Amniotic epithelial cell (primary cell): ENCODE data around the gene CNTNAP1.

Experiments used
- DNase-seq: peaks from one replicate; pipeline ENCODE4 v3.0.0-alpha.2; 2010; ENCODE audit warnings: low read depth

Gene CNTNAP1

GRCh38 chr17:42670789-42671657, 11.3 kb upstream of the CNTNAP1 start:
- no peak for DNase-seq

DNA sequence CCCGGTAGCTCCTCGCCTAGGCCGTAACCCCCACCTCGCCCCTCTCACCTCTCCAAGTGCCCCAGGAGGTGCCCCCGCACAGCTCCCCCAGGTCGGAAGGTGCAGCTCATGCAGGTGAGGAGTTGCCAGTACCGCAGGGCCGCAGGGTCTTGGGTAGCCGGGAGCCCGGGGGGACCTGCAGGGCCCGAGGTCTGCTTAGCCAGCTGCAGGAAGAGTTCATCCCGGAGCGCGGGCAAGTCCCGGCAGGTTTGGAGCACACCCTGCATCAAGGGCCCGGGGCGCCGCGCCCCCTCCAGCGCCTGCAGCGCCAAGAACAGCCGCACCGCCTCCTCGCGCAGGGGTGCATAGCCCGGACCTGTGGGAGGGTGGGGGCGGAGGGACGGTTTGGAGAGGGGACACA, 10.3 kb upstream of the CNTNAP1 start:
- DNase-seq, result no peak

DNA sequence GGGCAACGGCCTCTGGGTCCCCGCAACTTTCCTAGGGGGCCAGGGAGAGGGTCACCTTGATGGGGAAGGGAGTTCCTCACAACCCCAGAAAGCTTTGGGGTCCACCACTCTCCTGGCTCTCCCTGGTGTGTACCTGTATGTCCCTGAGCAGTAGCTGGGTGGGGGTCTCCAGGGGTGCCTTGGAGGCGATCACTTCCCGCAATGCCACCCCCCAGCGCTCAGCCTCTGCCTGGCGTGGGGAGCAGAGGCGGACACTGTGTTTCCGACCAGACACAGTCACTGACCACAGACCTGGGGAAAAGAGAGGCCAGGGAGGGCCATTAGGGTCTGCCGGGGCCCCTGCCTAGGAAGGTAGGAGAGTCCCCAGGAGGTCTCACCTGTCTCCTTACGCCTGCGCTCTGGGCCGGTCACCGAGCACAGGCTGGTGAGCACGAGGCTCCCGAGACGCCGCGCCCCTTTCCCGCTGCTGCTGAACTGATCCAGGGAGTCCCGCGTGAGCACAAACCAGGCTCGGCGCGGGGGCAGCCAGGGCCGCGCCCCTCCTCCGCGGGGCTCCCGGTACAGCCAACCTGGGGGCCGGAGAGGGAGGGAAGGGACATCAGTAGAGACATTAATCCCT, 9.0 kb upstream of the CNTNAP1 start:
- DNase-seq, result no peak

DNA sequence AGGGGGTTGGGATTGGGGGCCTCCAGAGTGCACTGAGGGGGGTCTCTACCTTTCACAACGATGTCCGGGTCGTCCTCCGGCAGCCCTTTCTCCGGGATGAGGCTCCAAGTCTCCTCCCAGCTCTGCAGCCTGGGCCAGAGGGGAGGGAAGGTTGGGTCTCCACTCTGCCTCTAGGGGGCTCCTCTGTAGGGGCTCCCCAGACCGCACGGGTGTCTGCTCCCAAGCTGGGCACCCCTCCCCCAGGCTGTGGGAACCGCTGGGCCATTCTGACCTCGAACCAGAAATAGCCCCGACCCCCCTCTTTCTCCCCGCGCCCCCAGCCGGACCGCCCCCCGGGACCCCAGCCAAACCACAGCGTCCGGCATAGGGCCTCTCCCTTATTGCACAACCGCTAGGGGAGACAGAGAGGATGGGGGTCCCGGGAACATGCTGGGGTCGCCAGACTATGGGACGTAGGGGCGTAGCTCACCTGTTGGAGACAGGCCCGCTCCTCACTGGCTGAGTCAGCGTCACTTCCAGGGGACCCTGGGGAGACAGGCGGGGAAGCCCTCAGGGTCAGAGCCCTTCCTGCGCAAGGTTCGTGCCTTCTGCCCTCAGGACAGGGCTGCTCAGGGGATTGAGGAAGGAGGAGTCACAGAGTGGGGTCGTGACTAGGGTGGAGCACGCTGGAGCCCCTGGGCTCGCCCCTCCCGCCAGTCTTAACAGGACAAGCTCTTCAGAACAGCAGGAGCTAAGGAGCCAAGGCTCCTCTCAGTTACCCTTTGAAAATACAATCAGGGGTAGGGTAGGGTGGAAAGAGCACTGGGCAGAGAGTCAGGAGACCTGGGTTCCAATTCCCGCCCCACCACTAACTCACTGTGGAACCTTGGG, 8.2 kb upstream of the CNTNAP1 start:
- peak; percentile 69 for DNase-seq

DNA sequence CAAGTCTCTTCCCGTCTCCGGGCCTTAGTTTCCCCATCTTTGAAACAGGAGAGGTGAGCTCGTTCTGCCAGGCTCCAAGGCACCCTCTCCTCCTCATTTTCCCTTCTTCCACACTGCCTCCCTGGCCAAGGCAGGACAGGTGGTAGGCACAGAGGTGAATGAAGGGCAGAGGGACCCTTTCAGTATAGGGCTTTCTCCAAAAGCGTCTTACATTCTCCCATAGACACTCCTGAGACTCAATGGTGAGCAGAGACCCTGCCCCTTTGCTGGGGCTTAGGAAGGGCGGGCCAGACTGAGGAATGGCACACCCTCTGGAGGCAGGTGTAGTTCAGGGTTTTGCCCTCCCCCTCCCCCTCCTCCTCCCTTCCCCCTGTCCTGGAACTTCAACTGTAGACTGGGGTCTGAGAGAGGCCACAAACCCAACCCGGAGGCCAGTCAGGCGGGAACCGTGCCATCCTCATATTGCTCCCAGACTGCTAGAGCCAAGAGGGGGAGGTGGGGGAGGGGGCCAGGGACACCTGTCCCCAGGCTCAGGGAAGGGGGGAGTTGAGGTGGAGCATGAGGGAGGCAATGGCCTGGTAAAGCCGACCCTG, 7.5 kb upstream of the CNTNAP1 start:
- DNase-seq, result no peak

- no peak for DNase-seq
These were observed 6.9 kb upstream of the CNTNAP1 start for GRCh38 chr17:42675348-42675964.

- DNase-seq, result peak; percentile 34
These were observed 6.3 kb upstream of the CNTNAP1 start for GRCh38 chr17:42675965-42676423.

GRCh38 chr17:42676424-42677011, 5.8 kb upstream of the CNTNAP1 start, which contains the start of gene PLEKHH3:
Gene PLEKHH3, minus strand, starts transcription at chr17:42676994. Its CDS starts 431 bp downstream, at chr17:42676563.
- DNase-seq, result no peak

GRCh38 chr17:42677012-42677857, 5.1 kb upstream of the CNTNAP1 start:
- peak; percentile 99 for DNase-seq

- peak; percentile 73 for DNase-seq
These were observed 4.2 kb upstream of the CNTNAP1 start for GRCh38 chr17:42677921-42678781.

DNA sequence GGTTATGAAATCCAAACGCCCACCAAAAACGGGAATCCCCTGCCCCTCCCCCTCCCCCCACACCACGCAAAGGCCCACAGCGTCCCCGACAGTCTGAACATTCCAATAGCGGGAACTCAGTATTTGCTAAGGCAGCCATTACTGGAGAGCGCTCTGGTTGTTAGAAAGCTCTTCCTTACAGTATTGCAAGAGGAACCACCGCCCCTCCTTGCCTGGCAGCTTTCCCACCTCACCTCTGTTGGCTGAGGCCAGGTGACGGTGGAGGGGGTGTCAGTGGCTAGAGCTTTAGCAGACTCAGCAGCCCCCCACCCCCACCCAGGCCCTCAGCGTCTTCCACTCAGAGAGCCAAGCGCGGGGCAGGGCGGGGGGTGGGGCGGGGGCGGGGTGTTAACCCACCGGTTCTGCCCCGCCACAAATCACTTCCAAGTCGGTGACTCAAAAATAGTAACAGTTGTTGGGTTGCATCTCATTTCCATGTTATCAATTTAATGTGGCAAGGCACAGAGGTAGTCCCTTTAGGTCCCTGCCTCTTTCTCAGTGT, 3.3 kb upstream of the CNTNAP1 start:
- DNase-seq, result peak; percentile 59

DNA sequence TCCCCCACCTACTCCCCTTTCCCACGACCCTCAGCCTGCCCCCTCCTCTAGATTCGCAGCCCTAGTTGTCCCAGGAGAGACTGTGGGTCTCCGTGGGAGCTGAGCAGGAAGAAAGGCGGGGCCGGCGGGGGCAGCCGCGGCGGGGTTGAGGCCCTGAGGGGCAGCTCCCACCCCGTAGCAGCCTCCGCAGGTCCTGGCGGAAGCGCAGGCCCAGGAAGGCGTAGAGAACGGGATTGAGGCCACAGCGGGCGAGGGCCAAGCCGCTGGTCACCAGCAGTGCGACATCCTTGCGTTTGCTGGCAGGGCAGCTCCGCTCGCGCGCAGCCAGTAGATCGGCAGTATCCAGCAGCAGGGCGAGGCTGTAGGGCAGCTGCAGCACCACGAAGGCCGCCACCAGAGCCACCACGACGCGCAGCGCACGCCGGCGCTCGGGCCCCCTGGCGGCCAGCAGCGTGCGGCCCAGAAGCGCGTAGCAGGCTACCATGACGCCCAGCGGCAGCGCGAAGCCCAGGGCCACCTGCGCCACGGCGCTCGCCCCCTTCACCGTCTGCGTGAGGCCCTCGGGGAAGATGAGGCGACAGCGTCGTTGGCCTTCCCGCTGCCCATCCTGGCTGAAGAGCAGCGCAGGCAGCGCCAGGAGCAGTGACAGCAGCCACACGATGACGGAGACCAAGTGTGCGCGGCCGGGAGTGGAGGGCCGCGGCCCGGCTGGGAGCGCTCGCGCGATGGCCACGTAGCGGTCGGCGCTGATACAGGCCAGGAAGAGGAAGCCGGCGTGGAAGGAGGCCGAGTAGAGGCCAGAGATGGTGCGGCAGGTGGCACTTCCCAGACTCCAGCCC, 2.6 kb upstream of the CNTNAP1 start:
- peak; percentile 62 for DNase-seq

GRCh38 chr17:42680331-42680808, 2.0 kb upstream of the CNTNAP1 start:
- DNase-seq, result peak; percentile 61

DNA sequence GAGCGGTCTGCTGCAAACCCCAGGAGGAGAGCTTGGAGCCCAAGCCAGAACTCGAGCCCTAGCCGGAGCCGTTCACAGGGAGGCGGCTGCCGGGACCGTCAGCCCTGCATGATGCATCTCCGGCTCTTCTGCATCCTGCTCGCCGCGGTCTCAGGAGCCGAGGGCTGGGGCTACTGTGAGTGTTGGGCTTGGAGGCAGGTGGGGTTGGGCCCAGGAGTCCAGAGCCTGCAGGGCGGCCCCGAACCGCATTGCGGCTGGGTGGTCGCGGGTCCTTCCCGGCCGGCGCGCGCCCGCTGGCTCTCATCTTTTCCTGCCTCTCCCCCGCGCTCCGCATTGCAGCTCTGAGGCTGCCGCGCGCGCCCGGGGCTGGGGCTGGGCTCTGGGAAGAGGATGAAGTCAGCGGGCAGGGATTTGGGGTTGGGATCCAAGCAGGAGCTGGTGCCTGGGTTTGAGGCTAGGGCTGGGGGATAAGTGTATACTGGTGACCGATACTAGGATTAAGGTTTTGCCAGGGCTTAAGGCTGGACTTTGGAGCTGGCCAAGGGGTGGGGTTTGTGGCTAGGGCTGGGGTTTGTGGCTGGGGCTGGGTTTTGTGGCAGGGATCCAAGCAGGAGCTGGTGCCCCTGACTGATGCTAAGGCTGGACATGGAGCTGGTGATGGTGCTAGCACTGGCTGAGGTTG, 532 bp downstream of the CNTNAP1 start:
- DNase-seq, result peak; percentile 47

DNA sequence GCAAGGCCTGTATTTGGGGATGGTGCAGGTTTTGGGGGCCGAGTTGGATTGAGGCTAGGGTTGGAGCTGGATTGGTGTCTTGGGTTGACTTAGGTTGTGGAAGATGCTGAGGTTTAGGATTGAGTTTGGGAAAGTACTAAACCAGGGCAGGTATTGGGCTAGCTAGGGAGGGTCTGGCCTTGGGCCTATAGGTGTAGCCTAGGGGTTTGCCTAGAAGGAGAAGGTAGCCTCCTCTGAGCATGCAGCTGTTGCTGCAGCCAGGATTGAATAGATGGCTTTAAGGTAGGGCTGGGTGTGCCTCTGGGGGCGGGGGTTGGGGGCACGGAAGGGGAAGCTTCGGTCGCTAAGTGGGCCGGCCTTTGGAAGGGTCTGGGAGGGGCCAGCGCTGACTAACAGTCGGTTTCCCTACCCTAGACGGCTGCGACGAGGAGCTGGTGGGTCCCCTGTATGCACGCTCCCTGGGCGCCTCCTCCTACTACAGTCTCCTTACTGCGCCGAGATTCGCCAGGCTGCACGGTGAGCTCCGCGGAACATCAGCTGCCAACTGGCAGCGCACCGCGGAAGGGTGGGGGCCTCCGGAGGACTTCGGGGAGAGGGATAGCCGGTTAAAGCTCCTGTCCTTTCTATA, 1.2 kb downstream of the CNTNAP1 start:
- no peak for DNase-seq

GRCh38 chr17:42684929-42685556, 2.7 kb downstream of the CNTNAP1 start:
- DNase-seq, result no peak
